Activated CD4-positive, alpha-beta T cell treated with anti-CD3 and anti-CD28 coated beads, Interleukin-2, amount 50 U/mL, for 24 hours (primary cell): ENCODE results near the gene VPS16.
"Not testable (repeated sequence)": the region's sequence is repeated elsewhere in the genome, so short reads cannot be mapped to it uniquely, and the experiment has no call there.

Source experiments
- DNase-seq, 2 donors: peaks; one replicate each; pipeline ENCODE4 v3.0.0-alpha.2; 2020; ENCODE audit warnings: low read depth in 1 of 2, low spot score in 1 of 2

Gene VPS16

GRCh38 chr20:2806351-2806701 lies 34.2 kb upstream of the VPS16 start:
- no peak for DNase-seq

GRCh38 chr20:2807019-2807418 lies 33.5 kb upstream of the VPS16 start:
- DNase-seq: no peak

GRCh38 chr20:2807929-2808328 lies 32.6 kb upstream of the VPS16 start:
- DNase-seq: not testable (repeated sequence)

- DNase-seq: no peak
Measured at GRCh38 chr20:2809690-2810089, 30.9 kb upstream of the VPS16 start.

GRCh38 chr20:2812189-2812588 lies 28.4 kb upstream of the VPS16 start:
- no peak for DNase-seq

GRCh38 chr20:2814076-2814475 lies 26.5 kb upstream of the VPS16 start:
- DNase-seq: no peak

- DNase-seq: no peak
Measured at GRCh38 chr20:2814587-2815051, 25.9 kb upstream of the VPS16 start, which contains the start of gene C20orf141. C20orf141 (plus strand) TSS chr20:2814987; CDS start chr20:2815185, 198 bp downstream.

- DNase-seq: no peak
Measured at GRCh38 chr20:2815242-2815900, 25.2 kb upstream of the VPS16 start.

GRCh38 chr20:2816030-2816582 lies 24.4 kb upstream of the VPS16 start, which contains the start of gene TMEM239:
TMEM239 (plus strand) TSS chr20:2816364; CDS start chr20:2816555, 191 bp downstream.
- DNase-seq: no peak

- no peak for DNase-seq
Measured at GRCh38 chr20:2816583-2817340, 23.8 kb upstream of the VPS16 start.

- no peak for DNase-seq
Measured at GRCh38 chr20:2817341-2817726, 23.2 kb upstream of the VPS16 start.

- DNase-seq: no peak
Measured at GRCh38 chr20:2817891-2818595, 22.5 kb upstream of the VPS16 start.

GRCh38 chr20:2820084-2820895 lies 20.3 kb upstream of the VPS16 start:
- no peak for DNase-seq

- DNase-seq: no peak
Measured at GRCh38 chr20:2820896-2821869, 19.4 kb upstream of the VPS16 start.

GRCh38 chr20:2822073-2822472 lies 18.5 kb upstream of the VPS16 start:
- DNase-seq: no peak

- no peak for DNase-seq
Measured at GRCh38 chr20:2825761-2826160, 14.8 kb upstream of the VPS16 start.

GRCh38 chr20:2826655-2827054 lies 13.9 kb upstream of the VPS16 start:
- no peak for DNase-seq

GRCh38 chr20:2829376-2829775 lies 11.2 kb upstream of the VPS16 start:
- DNase-seq: no peak

- not testable (repeated sequence) for DNase-seq
Measured at GRCh38 chr20:2831206-2831605, 9.3 kb upstream of the VPS16 start.

- DNase-seq: no peak
Measured at GRCh38 chr20:2833761-2834160, 6.8 kb upstream of the VPS16 start.
